K562 (cell line): ENCODE measurements around the gene ERN1. TPM values are rescaled to one million over a fixed set of nuclear protein-coding genes. Genes with fewer than 3 reads are reported as not detected.

ENCODE experiments used
- ATF7 ChIP-seq: fragments of 450-650 bp; IDR thresholded peaks from 2 replicates; pipeline ENCODE4 v1.7.1; 2014; ENCODE audit warnings: mild to moderate bottlenecking, moderate library complexity
- CEBPG ChIP-seq, 3 experiments: fragments of 200-800 bp in 1 of 3; sonication (Bioruptor generic) in 1 of 3; sonication (generic) in 1 of 3; formaldehyde crosslinking in 1 of 3; IDR thresholded peaks in 2 of 3; conservative IDR thresholded peaks in 1 of 3; 2 replicates each; pipeline versions ENCODE4 v1.6.1 to v1.8.0; 2016 to 2022; ENCODE audit warnings: missing compliant biosample characterization in 2 of 3, missing genetic modification characterization in 2 of 3, mild to moderate bottlenecking in 1 of 3, missing genetic modification reagents in 1 of 3
- GTF2F1 ChIP-seq: IDR thresholded peaks from 2 replicates; pipeline ENCODE4 v1.6.1; 2011; ENCODE audit warnings: low read depth, low read length, improper control_type of control experiment
- POLR2G ChIP-seq: fragments of 200-400 bp; formaldehyde crosslinking; IDR thresholded peaks from 2 replicates; pipeline ENCODE4 v1.6.1; 2017; ENCODE audit warnings: low read depth, mild to moderate bottlenecking, antibody characterized with exemption, low read length, moderate library complexity
- POLR3A ChIP-seq: IDR thresholded peaks from 2 replicates; pipeline ENCODE4 v1.6.1; 2011; ENCODE audit warnings: borderline replicate concordance, mild to moderate bottlenecking, moderate library complexity; ENCODE audit not compliant: insufficient read length, insufficient read depth; ENCODE audit errors: extremely low read depth
- polyA plus RNA-seq, 8 experiments: library from polyadenylated mRNA; depleted of rRNA in 4 of 8; stranded (reverse) in 5 of 8; unstranded in 3 of 8; fragments of >200 nt; fragmentation: Nextera tagmentation in 2 of 8; fragmentation: Illumina TruSeq in 1 of 8; extraction: Ambion mirVana in 2 of 8; extraction: Trizol in 1 of 8; gene quantifications; 2 replicates each; pipeline versions ENCODE4 v1.2.1 to v1.2.3, GENCODE V29; 2011 to 2014; ENCODE audit warnings: inconsistent platforms in 1 of 8, missing spikeins in 1 of 8
- total RNA-seq, 7 experiments: library from RNA; depleted of rRNA in 6 of 7; stranded (reverse); fragments of >200 nt in 6 of 7; fragmentation: Illumina TruSeq in 2 of 7; extraction: Trizol in 2 of 7; gene quantifications; 2 replicates each; pipeline versions ENCODE4 v1.2.1 to v1.2.3, GENCODE V29; 2011 to 2021; ENCODE audit warnings: low replicate concordance in 1 of 7
- TF ChIP-seq, protein P1 (sequence below): fragments of 450-650 bp; IDR thresholded peaks from 2 replicates; pipeline ENCODE4 v1.6.1; 2016; ENCODE audit warnings: missing biosample characterization, missing genetic modification characterization
- TF ChIP-seq, protein P2 (sequence below), 2 experiments: fragments of 450-650 bp in 1 of 2; sonication (generic) in 1 of 2; formaldehyde crosslinking in 1 of 2; IDR thresholded peaks in 1 of 2; conservative IDR thresholded peaks in 1 of 2; 2 replicates each; pipeline versions ENCODE4 v1.6.1 to v1.8.1; 2016 to 2023; ENCODE audit warnings: mild to moderate bottlenecking in 2 of 2, moderate library complexity in 2 of 2, inconsistent platforms in 1 of 2, missing genetic modification reagents in 1 of 2
- TF ChIP-seq, protein P3 (sequence below): IDR thresholded peaks from 3 replicates; pipeline ENCODE4 v1.6.1; 2011; ENCODE audit warnings: borderline replicate concordance, mild to moderate bottlenecking; ENCODE audit not compliant: insufficient read length, insufficient read depth
- TF ChIP-seq, protein P4 (sequence below): fragments of 250-450 bp; sonication (Bioruptor Pico); IDR thresholded peaks from 2 replicates; pipeline ENCODE4 v1.8.0; 2022; ENCODE audit warnings: inconsistent platforms, mild to moderate bottlenecking, moderate library complexity, borderline replicate concordance
- TF ChIP-seq, protein P5 (sequence below): fragments of 150-350 bp; IDR thresholded peaks from 2 replicates; pipeline ENCODE4 v1.6.1; 2014; ENCODE audit warnings: low read depth, mild to moderate bottlenecking, low read length, borderline replicate concordance

ERN1 gene
- total and polyA plus RNA-seq, 9 of the 15 experiments (the other 6 are each of a cell fraction or from before 2014, with no cell fraction given): 2.1 to 22.5 (median 7.3) TPM

DNA sequence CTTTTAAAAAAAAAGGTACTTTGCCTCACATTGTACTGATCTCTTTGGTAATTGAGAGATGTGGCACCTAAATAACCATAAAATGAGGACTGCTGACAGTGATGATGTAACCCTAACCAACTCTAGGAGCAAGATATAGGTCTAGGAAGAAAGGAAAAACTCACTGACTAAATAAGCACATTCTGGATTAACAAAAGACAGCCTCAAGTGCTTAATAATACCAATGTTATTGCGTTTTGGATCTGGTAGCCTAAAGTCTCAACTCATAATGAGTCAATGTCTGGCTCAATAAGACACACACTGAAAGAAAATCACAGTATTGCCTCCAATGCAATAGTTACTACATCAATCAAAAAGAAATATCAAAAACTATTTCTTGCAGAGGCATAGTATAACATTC, 3.0 kb downstream of the ERN1 start (continued):
- TF ChIP-seq, protein P1, sequence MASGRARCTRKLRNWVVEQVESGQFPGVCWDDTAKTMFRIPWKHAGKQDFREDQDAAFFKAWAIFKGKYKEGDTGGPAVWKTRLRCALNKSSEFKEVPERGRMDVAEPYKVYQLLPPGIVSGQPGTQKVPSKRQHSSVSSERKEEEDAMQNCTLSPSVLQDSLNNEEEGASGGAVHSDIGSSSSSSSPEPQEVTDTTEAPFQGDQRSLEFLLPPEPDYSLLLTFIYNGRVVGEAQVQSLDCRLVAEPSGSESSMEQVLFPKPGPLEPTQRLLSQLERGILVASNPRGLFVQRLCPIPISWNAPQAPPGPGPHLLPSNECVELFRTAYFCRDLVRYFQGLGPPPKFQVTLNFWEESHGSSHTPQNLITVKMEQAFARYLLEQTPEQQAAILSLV (tag): no peak
- TF ChIP-seq, protein P2, sequence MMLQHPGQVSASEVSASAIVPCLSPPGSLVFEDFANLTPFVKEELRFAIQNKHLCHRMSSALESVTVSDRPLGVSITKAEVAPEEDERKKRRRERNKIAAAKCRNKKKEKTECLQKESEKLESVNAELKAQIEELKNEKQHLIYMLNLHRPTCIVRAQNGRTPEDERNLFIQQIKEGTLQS (IDR thresholded peaks at IDR 0.05): peak; percentile 93
- TF ChIP-seq, protein P2 (CRISPR knock-in tag; conservative IDR thresholded peaks at IDR 0.05): no peak
- TF ChIP-seq GTF2F1 (no peak), POLR3A (no peak), ATF7 (peak; percentile 64), CEBPG (CRISPR knock-in tag; IDR thresholded peaks at IDR 0.05) (no peak), CEBPG (tag; conservative IDR thresholded peaks at IDR 0.05 in 1 of 2, IDR thresholded peaks at IDR 0.05 in 1 of 2) (peak; percentile 60 to 90; a peak in 3 of 4 replicates), POLR2G (no peak)
- TF ChIP-seq, protein P3, sequence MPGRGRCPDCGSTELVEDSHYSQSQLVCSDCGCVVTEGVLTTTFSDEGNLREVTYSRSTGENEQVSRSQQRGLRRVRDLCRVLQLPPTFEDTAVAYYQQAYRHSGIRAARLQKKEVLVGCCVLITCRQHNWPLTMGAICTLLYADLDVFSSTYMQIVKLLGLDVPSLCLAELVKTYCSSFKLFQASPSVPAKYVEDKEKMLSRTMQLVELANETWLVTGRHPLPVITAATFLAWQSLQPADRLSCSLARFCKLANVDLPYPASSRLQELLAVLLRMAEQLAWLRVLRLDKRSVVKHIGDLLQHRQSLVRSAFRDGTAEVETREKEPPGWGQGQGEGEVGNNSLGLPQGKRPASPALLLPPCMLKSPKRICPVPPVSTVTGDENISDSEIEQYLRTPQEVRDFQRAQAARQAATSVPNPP: no peak
- TF ChIP-seq, protein P4, sequence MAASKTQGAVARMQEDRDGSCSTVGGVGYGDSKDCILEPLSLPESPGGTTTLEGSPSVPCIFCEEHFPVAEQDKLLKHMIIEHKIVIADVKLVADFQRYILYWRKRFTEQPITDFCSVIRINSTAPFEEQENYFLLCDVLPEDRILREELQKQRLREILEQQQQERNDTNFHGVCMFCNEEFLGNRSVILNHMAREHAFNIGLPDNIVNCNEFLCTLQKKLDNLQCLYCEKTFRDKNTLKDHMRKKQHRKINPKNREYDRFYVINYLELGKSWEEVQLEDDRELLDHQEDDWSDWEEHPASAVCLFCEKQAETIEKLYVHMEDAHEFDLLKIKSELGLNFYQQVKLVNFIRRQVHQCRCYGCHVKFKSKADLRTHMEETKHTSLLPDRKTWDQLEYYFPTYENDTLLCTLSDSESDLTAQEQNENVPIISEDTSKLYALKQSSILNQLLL: no peak
- TF ChIP-seq, protein P5, sequence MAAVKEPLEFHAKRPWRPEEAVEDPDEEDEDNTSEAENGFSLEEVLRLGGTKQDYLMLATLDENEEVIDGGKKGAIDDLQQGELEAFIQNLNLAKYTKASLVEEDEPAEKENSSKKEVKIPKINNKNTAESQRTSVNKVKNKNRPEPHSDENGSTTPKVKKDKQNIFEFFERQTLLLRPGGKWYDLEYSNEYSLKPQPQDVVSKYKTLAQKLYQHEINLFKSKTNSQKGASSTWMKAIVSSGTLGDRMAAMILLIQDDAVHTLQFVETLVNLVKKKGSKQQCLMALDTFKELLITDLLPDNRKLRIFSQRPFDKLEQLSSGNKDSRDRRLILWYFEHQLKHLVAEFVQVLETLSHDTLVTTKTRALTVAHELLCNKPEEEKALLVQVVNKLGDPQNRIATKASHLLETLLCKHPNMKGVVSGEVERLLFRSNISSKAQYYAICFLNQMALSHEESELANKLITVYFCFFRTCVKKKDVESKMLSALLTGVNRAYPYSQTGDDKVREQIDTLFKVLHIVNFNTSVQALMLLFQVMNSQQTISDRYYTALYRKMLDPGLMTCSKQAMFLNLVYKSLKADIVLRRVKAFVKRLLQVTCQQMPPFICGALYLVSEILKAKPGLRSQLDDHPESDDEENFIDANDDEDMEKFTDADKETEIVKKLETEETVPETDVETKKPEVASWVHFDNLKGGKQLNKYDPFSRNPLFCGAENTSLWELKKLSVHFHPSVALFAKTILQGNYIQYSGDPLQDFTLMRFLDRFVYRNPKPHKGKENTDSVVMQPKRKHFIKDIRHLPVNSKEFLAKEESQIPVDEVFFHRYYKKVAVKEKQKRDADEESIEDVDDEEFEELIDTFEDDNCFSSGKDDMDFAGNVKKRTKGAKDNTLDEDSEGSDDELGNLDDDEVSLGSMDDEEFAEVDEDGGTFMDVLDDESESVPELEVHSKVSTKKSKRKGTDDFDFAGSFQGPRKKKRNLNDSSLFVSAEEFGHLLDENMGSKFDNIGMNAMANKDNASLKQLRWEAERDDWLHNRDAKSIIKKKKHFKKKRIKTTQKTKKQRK: no peak
